NOMO-1 treated with dmso at 0.1 percent for 144 hours (cell line): ENCODE measurements around the gene PAQR5.
"Not testable (repeated sequence)": the region's sequence is repeated elsewhere in the genome, so short reads cannot be mapped to it uniquely, and the experiment has no call there.

Experiments used
- DNase-seq: peaks from one replicate; lab custom pipeline; 2025; ENCODE audit not compliant: unreplicated experiment; lab: John Stamatoyannopoulos, UW

The PAQR5 gene

DNA sequence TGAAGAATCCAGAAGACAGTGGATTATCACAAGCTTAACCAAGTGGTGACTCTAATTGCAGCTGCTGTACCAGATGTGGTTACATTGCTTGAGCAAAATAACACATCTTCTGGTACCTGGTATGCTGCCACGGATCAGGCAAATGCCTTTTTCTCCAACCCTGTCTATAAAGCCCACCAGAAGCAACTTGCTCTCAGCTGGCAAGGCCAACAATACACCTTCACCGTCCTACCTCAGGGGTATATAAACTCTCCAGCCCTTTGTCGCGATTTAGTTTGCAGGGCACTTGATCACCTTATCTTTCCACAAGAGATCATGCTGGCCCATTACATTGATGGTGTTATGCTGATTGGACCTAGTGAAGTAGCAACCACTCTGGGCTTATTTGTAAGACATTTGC, 52.6 kb downstream of the PAQR5 start:
- no peak for DNase-seq

GRCh38 chr15:69351884-69352283, 53.2 kb downstream of the PAQR5 start:
- DNase-seq, result no peak

GRCh38 chr15:69357773-69358771, 59.4 kb downstream of the PAQR5 start:
- no peak for DNase-seq

DNA sequence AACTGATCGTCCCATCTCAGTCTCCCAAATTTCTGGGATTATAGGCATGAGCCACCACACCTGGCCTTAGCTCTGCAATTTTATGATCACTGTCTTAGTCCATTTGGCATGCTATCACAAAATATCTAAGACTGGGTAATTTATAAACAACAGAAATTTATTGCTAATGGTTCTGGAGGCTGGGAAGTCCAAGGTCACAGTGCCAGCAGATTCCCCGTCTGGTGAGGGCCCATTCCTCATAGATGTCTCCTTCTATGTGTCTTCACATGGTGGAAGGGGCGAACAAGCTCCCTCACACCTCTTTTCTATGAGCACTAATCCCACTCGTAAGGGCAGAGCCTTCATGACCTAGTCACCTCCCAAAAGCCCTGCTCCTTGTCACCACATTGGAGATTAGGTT, 60.1 kb downstream of the PAQR5 start:
- DNase-seq, result no peak

DNA sequence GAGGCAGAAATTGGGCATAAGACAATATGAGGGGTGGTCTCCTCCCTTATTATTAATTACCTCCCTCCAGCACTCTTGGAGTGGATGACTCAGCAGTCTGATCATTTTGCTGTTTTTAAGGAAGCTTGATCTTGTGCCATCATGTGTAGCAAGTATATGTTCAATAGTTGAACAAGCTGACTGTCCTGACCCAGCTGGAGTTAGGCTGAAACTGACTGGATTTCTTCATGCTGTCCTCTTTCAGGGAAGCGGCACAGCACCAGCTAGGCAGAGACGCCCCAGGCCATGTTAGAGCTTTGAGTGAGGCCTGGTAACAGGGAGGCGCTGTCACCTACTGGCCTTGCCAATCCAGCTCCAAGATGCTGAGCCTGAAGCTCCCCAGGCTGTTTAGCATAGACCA, 61.0 kb downstream of the PAQR5 start:
- no peak for DNase-seq

DNA sequence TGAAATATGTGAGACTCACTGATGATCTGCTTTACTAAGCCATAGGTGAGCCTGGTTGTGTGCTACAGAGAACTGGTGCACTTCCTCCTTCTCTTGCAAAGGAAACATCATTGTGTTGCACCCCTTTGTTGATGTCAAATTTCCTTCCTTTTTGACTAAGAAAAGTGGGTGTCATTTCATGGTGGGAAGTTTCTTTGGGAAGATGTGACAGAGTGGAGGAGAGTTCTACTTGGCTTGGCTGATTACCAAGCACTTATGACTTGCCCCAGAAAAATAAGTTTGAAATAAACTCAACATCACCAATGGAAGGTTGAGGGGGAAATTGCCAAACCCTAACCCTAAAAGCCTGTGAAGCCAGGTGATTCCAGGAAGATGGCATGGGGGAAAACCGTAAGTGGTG, 61.9 kb downstream of the PAQR5 start:
- DNase-seq, result no peak

DNA sequence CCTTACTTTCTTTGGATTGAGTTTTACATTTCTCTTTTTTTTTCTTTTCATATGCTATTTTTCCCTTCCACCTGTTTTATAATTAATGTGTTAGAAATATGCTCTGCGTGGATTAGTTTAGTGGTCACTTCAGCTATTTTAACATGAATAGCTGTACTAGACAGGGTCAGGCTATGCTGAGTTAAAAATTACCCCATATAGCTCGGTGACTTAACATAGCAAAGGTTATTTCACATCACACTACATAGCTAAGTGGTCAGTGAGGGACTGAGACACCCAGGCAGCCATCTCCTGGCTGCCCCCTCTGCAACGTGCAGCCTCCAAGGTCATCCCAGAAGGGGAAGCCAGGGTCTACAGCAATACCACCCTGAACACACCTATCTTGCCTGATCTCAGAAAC, 68.5 kb downstream of the PAQR5 start:
- no peak for DNase-seq

GRCh38 chr15:69369631-69370030, 70.9 kb downstream of the PAQR5 start:
- no peak for DNase-seq

GRCh38 chr15:69373406-69373805, 74.7 kb downstream of the PAQR5 start:
- DNase-seq, result no peak

- DNase-seq, result no peak
Measured at GRCh38 chr15:69375151-69375790, 76.6 kb downstream of the PAQR5 start.

- DNase-seq, result no peak
Measured at GRCh38 chr15:69377216-69377970, 78.7 kb downstream of the PAQR5 start.

DNA sequence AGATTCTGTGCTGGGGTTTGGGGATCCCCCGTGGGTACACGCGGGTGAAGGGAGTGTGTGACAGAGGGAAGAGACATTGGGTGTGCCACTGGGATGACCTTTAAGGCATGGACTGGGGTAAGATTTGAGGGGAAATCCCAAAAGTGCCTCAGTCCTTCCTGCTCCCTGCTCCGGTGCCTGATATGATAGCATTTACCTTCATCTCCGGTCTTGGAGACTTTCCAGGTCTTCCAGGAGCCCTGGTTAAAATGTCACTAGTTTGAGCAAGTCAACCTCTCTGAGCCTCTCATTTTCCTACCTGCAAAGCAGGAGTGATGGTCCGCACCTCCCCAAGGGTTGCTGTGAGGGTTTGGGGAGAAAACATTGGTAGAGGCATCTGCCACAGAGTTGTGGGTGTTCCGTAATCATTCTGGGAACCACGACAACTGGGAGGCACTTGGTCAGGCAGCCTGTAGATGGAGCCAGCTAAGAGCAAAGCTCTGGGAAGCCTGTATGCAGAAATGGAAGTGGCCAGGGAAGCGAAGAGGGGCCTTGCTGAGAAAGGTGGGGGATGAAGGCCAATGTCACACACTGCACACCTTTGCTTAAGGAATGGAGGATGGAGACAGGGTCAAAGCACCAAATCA, 81.5 kb downstream of the PAQR5 start:
- no peak for DNase-seq

GRCh38 chr15:69380726-69381105, 82.0 kb downstream of the PAQR5 start:
- DNase-seq, result no peak

DNA sequence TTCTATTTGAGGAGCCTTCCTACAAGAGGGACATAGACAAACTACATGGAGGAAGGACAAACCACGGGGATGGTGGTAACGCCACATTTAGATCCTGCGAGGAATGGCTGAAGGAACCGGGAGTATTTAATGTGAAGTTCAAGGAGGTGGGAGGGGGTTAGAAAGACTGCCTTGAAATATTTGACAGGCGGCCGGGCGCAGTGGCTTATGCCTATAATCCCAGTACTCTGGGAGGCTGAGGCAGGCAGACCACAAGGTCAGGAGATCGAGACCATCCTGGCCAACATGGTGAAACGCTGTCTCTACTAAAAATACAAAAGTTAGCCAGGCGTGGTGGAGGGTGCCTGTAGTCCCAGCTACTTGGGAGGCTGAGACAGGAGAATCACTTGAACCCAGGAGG, 83.5 kb downstream of the PAQR5 start:
- not testable (repeated sequence) for DNase-seq

GRCh38 chr15:69384066-69384465, 85.4 kb downstream of the PAQR5 start:
- not testable (repeated sequence) for DNase-seq

- no peak for DNase-seq
Measured at GRCh38 chr15:69384626-69385598, 86.2 kb downstream of the PAQR5 start.

- DNase-seq, result no peak
Measured at GRCh38 chr15:69385831-69386230, 87.1 kb downstream of the PAQR5 start.

- no peak for DNase-seq
Measured at GRCh38 chr15:69386284-69386683, 87.6 kb downstream of the PAQR5 start.

DNA sequence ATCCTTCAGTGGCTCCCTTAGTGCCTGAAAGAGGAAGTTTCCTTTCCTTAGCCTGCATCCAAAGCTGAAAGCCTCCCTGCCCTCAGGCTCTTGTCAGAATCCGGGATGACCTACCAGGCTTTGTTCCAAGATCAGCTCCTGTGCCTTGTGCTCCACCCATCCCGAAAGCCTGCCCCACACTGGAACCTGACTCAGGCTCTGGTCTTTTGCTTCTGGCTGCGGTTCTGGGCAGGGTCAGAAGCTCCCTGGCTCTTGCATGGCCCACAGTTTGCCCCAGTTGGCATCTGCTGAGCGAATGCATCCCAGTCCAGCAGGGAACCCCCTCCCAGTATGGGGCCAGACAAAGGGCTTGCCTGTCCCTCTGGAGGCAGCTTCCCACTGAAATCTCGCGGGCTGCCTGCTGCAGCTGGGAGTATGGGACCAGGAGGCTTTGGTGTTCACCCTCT, 89.6 kb downstream of the PAQR5 start:
- DNase-seq, result no peak

DNA sequence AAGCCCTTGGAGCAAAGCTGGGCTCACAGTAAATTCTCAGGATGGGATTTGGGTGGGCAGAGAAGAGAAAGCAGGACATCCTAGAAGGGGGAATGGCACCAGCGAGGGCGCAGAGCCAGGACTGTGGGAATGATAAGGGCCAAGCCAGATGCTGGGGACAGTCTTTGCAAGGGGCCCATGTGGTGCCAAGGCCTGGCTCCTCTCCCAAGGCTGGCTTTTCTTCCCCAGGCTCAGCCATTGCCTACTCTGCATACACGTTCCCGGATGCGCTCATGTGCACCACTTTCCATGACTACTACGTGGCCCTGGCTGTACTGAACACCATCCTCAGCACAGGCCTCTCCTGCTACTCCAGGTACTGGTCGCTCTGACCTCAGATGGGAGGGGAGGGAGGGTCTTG, 90.7 kb downstream of the PAQR5 start:
- DNase-seq, result no peak
